Epithelial cell of esophagus (primary cell): ENCODE data around the gene TRPT1.

Experiments used
- DNase-seq: peaks from one replicate; pipeline ENCODE4 v3.0.0; 2010; ENCODE audit warnings: low read depth
- H3K4me3 ChIP-seq: 2 replicates; pipeline ENCODE4 v1.5.1; 2011; ENCODE audit warnings: mild to moderate bottlenecking, low read length, control low read depth
- CTCF ChIP-seq: IDR thresholded peaks from 2 replicates; pipeline ENCODE4 v1.5.1; 2011; ENCODE audit warnings: low read depth, mild to moderate bottlenecking, low read length, control low read depth, inconsistent platforms; ENCODE audit not compliant: insufficient read depth; ENCODE audit errors: missing control alignments

Gene TRPT1

GRCh38 chr11:64244107-64244506, 18.1 kb upstream of the TRPT1 start:
- no peak for TF ChIP-seq CTCF
- no peak for DNase-seq
- no peak overlapping the region for H3K4me3 ChIP-seq

GRCh38 chr11:64243236-64243854, 17.4 kb upstream of the TRPT1 start:
- H3K4me3 ChIP-seq = no peak overlapping the region
- TF ChIP-seq CTCF = no peak
- DNase-seq = no peak

- peak; percentile 38 for DNase-seq
- no peak for TF ChIP-seq CTCF
- H3K4me3 ChIP-seq = peak overlapping the region; percentile 73
Measured at GRCh38 chr11:64241491-64242374, 15.7 kb upstream of the TRPT1 start.

GRCh38 chr11:64241241-64241490, 15.2 kb upstream of the TRPT1 start:
- H3K4me3 ChIP-seq = peak overlapping the region; percentile 73
- peak; percentile 100 for DNase-seq
- no peak for TF ChIP-seq CTCF

GRCh38 chr11:64240435-64241240, 14.7 kb upstream of the TRPT1 start, which contains the start of gene FKBP2:
Gene FKBP2, plus strand, starts transcription at chr11:64241095. Its CDS starts 1,293 bp downstream, at chr11:64242388.
- peak within 1 kb of the TSS; percentile 73 for H3K4me3 ChIP-seq
- no peak for TF ChIP-seq CTCF
- DNase-seq = peak; percentile 99

GRCh38 chr11:64239662-64240434, 13.9 kb upstream of the TRPT1 start:
- no peak for TF ChIP-seq CTCF
- DNase-seq = no peak
- H3K4me3 ChIP-seq = no peak overlapping the region
